Kidney epithelial cell (primary cell): ENCODE measurements around the gene CYLD. TPM values are rescaled to one million over a fixed set of nuclear protein-coding genes. Genes with fewer than 3 reads are reported as not detected.

Source experiments
- DNase-seq: peaks from one replicate; pipeline ENCODE4 v3.0.0-alpha.2; 2010; ENCODE audit warnings: low read depth
- H3K27me3 ChIP-seq: 2 replicates; pipeline ENCODE4 v1.6.0; 2011; ENCODE audit warnings: low read length; ENCODE audit not compliant: control insufficient read depth, insufficient read depth
- H3K36me3 ChIP-seq: 2 replicates; pipeline ENCODE4 v1.5.1; 2011; ENCODE audit warnings: low read length; ENCODE audit not compliant: control insufficient read depth, insufficient read depth
- H3K4me3 ChIP-seq: 2 replicates; pipeline ENCODE4 v1.5.1; 2011; ENCODE audit warnings: low read depth, mild to moderate bottlenecking, control low read depth, low read length
- total RNA-seq: library from RNA; depleted of rRNA; stranded (reverse); fragments of >200 nt; gene quantifications from 2 replicates; pipeline ENCODE4 v1.2.3, GENCODE V29; 2015
- TF ChIP-seq, protein P1 (sequence below): IDR thresholded peaks from 2 replicates; pipeline ENCODE4 v1.5.1; 2011; ENCODE audit warnings: mild to moderate bottlenecking, moderate library complexity, low read length, control low read depth, inconsistent platforms; ENCODE audit not compliant: insufficient read depth, poor library complexity, severe bottlenecking

The CYLD gene
- total RNA-seq, 1 donor from 2014 or later = 21.5 TPM

DNA sequence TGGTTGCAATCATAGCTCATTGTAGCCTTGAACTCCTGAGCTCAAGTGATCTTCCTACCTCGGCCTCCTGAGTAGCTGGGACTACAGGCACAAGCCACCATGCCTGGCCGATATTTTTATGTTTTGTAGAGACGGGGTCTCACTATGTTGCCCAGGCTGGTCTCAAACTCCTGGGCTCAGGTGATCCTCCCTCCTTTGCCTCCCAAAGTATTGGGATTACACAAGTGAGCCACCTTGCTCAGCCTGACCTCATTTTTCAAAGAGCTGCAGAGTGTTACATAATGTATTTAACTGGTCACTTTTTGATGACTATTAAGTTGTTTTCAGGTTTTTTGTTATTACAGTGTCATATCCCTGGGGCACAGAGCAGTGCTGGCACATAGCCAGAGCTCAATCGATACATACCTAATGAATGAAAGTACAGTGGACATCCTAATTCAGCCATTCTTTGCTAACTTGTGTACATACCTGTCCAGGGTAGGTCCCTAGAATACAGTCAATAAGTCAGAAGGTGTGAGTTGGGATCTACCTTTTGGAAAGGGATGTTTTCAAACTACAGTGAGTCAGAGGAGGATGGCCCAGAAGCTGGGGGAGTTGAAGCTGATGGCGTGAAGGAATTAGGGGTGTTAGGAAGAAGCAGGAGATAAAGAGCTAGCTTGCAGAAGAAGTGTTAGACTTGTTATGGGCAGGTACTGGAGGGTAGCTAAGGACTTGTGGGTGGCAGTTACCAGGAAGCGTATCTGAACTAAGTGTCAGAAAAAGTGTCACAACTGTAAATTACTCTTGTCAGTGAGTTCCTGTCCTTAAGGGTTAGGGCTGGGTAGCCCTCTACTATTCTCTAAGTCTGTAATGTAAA is 20.1 kb upstream of the CYLD start:
- DNase-seq = no peak
- TF ChIP-seq, protein P1, sequence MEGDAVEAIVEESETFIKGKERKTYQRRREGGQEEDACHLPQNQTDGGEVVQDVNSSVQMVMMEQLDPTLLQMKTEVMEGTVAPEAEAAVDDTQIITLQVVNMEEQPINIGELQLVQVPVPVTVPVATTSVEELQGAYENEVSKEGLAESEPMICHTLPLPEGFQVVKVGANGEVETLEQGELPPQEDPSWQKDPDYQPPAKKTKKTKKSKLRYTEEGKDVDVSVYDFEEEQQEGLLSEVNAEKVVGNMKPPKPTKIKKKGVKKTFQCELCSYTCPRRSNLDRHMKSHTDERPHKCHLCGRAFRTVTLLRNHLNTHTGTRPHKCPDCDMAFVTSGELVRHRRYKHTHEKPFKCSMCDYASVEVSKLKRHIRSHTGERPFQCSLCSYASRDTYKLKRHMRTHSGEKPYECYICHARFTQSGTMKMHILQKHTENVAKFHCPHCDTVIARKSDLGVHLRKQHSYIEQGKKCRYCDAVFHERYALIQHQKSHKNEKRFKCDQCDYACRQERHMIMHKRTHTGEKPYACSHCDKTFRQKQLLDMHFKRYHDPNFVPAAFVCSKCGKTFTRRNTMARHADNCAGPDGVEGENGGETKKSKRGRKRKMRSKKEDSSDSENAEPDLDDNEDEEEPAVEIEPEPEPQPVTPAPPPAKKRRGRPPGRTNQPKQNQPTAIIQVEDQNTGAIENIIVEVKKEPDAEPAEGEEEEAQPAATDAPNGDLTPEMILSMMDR = no peak

DNA sequence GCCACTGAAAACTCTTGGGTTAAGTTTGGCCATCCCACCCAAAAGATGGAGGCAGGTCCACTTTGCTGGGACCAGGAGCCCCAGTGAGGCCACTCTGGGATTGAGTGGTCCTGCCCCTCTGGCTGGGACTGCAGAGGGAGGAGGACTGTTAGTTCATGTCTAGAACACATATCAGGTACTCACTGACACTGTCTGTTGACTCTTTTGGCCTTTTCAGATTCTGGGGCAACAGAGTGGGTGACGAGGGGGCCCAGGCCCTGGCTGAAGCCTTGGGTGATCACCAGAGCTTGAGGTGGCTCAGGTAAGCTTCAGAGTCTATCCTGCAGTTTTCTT is 19.5 kb upstream of the CYLD start:
- H3K4me3 ChIP-seq = no peak overlapping the region
- TF ChIP-seq, protein P1 = no peak
- no peaks in the 10 kb centered on the region for H3K27me3 ChIP-seq
- no peaks in the 10 kb centered on the region for H3K36me3 ChIP-seq
- DNase-seq = no peak

More for the DNA sequence above, 20.1 kb upstream of the CYLD start:
- no peaks in the 10 kb centered on the region for H3K36me3 ChIP-seq
- H3K27me3 ChIP-seq = no peaks in the 10 kb centered on the region
- no peak overlapping the region for H3K4me3 ChIP-seq

DNA sequence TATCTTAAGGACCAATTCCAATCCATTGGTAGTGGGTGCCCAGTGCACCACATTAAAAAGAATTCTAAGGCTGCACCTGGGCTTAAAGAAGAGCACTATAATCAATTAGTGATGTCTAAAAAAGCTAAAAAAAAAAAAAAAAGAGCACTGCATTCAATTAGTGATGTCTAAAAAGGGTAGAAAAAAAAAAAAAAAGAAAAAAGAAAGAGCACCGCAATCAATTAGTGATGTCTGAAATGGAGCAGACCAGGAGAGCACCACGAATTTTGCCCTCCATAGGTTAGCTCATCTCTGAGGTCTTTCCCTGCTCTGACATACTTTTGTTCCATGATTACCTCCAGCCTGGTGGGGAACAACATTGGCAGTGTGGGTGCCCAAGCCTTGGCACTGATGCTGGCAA is 18.9 kb upstream of the CYLD start:
- DNase-seq = no peak
- Histone ChIP-seq H3K36me3 (no peaks in the 10 kb centered on the region), H3K4me3 (no peak overlapping the region), H3K27me3 (no peaks in the 10 kb centered on the region)
- TF ChIP-seq, protein P1 = no peak

DNA sequence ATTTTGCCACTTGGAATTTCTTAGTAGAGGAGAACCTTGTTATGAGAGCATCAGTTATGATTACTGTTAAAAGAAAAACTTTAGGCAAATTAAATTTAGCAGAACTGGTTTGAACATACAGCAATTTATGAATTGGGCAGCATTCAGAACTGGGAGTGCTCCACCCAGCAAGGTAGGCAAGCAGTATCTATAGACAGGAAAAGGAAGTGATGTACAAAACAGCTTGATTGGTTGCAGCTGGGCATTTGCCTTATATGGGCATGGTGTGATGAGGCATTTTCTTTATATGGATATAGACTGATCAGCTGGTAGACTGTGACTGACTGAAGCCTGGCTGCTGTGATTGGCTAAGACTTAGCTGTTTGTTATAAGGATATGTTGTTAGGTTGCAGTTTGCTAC is 17.6 kb upstream of the CYLD start:
- H3K27me3 ChIP-seq = no peaks in the 10 kb centered on the region
- no peak for DNase-seq
- TF ChIP-seq, protein P1 = no peak
- no peak overlapping the region for H3K4me3 ChIP-seq
- H3K36me3 ChIP-seq = no peaks in the 10 kb centered on the region

DNA sequence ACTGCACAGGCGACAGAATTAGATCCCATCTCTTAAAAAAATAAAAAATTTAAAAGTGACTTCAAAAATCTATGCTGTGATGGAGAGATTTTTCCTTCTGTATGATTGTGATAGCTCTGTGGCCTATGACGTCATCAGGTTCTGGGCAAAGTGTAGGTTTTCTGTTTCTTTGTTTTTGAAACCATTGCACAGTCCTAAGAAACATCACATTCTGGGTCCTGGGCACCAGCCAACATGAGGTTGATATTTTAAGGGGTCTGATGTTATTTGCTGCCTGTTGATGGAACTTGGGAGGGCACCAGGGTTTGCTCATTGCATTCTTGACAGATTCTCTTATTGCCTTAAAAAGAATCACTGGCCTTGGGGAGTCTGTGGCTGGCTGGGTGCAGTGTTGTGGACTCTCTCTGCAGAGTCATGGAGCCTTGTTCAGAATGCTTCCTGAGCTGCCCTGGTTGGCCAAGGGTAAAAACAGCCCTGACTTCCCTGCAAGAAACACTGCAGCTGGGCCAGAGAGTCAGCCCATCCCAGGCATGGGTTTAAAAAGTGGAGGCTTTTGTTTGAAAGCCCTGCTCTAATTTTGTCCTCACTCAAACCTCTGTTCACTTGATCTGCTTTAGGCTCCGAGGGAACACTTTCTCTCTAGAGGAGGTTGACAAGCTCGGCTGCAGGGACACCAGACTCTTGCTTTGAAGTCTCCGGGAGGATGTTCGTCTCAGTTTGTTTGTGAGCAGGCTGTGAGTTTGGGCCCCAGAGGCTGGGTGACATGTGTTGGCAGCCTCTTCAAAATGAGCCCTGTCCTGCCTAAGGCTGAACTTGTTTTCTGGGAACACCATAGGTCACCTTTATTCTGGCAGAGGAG is 10.5 kb upstream of the CYLD start:
- H3K27me3 ChIP-seq = no peaks in the 10 kb centered on the region
- no peak for DNase-seq
- no peak overlapping the region for H3K4me3 ChIP-seq
- H3K36me3 ChIP-seq = no peaks in the 10 kb centered on the region
- TF ChIP-seq, protein P1 = no peak
